GM12878 (cell line): ENCODE measurements around the gene COL27A1. TPM values are rescaled to one million over a fixed set of nuclear protein-coding genes. Genes with fewer than 3 reads are reported as not detected.

Source experiments
- ATAC-seq: fragments of 200-7000 bp; cut with Tn5 transposase; 3 replicates; pipeline ENCODE4 v1.9.1; 2020; ENCODE audit warnings: mild to moderate bottlenecking, moderate library complexity
- BruUV-seq: library from RNA; stranded (reverse); fragments of 400-500 nt; replicated peaks from 2 replicates; lab custom pipeline; 2021; lab: Mats Ljungman, UMichigan
- CTCF ChIA-PET: fragments of 300-600 bp; sonication (Branson Sonifier 250); formaldehyde crosslinking; extraction: SDS; loops from one replicate; lab custom pipeline; 2021; ENCODE audit warnings: inconsistent platforms; lab: Yijun Ruan, JAX
- POLR2A ChIA-PET: fragments of 350-600 bp; formaldehyde crosslinking; extraction: SDS; loops from one replicate; lab custom pipeline; 2021; ENCODE audit warnings: inconsistent platforms; lab: Charles Lee
- RAD21 ChIA-PET: fragments of 300-600 bp; sonication (Branson Sonifier 250); formaldehyde crosslinking; loops from one replicate; lab custom pipeline; 2023; ENCODE audit warnings: antibody characterized with exemption; ENCODE audit not compliant: unreplicated experiment; lab: Charles Lee
- SMC1A ChIA-PET: fragments of 300-600 bp; sonication (Branson Sonifier 250); formaldehyde crosslinking; loops from one replicate; lab custom pipeline; 2023; ENCODE audit not compliant: unreplicated experiment, uncharacterized antibody; lab: Charles Lee
- DNase-seq: peaks from one replicate; pipeline ENCODE4 v3.0.0-alpha.2; 2011; ENCODE audit warnings: low read depth, low spot score
- FAIRE-seq: peaks from 3 replicates; lab custom pipeline; 2011; peaks lifted over from hg19 to GRCh38; lab: Jason Lieb, UNC
- H2AFZ ChIP-seq: 2 replicates; pipeline ENCODE4 v1.6.0; 2011; ENCODE audit warnings: low read depth, low read length, control low read depth; ENCODE audit not compliant: control insufficient read depth
- H3K27ac ChIP-seq: 2 replicates; pipeline ENCODE4 v1.5.1; 2011; ENCODE audit warnings: control low read depth; ENCODE audit not compliant: control insufficient read depth, insufficient read depth
- H3K27me3 ChIP-seq, 2 experiments: replicated peaks in 1 of 2; 2 replicates each; pipeline versions ENCODE4 v1.6.0 to v1.6.1; 2011; ENCODE audit warnings: low read length in 1 of 2; ENCODE audit not compliant: control insufficient read depth in 2 of 2, insufficient read depth in 2 of 2
- H3K36me3 ChIP-seq, 2 experiments: 2 replicates each; pipeline ENCODE4 v1.5.1; 2011; ENCODE audit warnings: low read length in 1 of 2; ENCODE audit not compliant: control insufficient read depth in 2 of 2, insufficient read depth in 2 of 2
- H3K4me1 ChIP-seq: 2 replicates; pipeline ENCODE4 v1.6.1; 2011; ENCODE audit warnings: mild to moderate bottlenecking, low read length, moderate library complexity, mixed read lengths; ENCODE audit not compliant: control insufficient read depth, insufficient read depth
- H3K4me2 ChIP-seq: 2 replicates; pipeline ENCODE4 v1.6.0; 2011; ENCODE audit warnings: control low read depth; ENCODE audit not compliant: control insufficient read depth, insufficient read depth
- H3K4me3 ChIP-seq: fragments of 200-600 bp; sonication (generic); 2 replicates; pipeline ENCODE4 v1.5.1; 2016
- H3K79me2 ChIP-seq: 2 replicates; pipeline ENCODE4 v1.6.0; 2011; ENCODE audit warnings: low read length; ENCODE audit not compliant: control insufficient read depth, insufficient read depth
- H3K9ac ChIP-seq: 2 replicates; pipeline ENCODE4 v1.8.0; 2011; ENCODE audit warnings: low read length, control low read depth, mixed read lengths; ENCODE audit not compliant: control insufficient read depth, insufficient read depth
- H3K9me3 ChIP-seq: replicated peaks from 3 replicates; pipeline ENCODE4 v1.5.1; 2011; ENCODE audit warnings: mild to moderate bottlenecking, low read length; ENCODE audit not compliant: control insufficient read depth, insufficient read depth
- H4K20me1 ChIP-seq: 2 replicates; pipeline ENCODE4 v1.6.0; 2011; ENCODE audit not compliant: control insufficient read depth, insufficient read depth
- CHD1 ChIP-seq: IDR thresholded peaks from 2 replicates; pipeline ENCODE4 v1.6.1; 2012; ENCODE audit warnings: low read depth, low read length, improper control_type of control experiment
- FOXM1 ChIP-seq: IDR thresholded peaks from 2 replicates; pipeline ENCODE4 v1.6.1; 2012; ENCODE audit warnings: low read depth, mild to moderate bottlenecking, inconsistent platforms, low read length, moderate library complexity
- KDM1A ChIP-seq: fragments of 200-600 bp; sonication (generic); IDR thresholded peaks from 2 replicates; pipeline ENCODE4 v1.6.1; 2016; ENCODE audit warnings: borderline replicate concordance
- STAT1 ChIP-seq: fragments of 450-650 bp; conservative IDR thresholded peaks from 2 replicates; pipeline ENCODE4 v1.6.1; 2014; ENCODE audit warnings: antibody characterized with exemption, mild to moderate bottlenecking
- YY1 ChIP-seq: IDR thresholded peaks from 2 replicates; pipeline ENCODE4 v1.6.1; 2011; ENCODE audit warnings: low read depth, mild to moderate bottlenecking, low read length
- ZNF207 ChIP-seq: fragments of 450-650 bp; IDR thresholded peaks from 2 replicates; pipeline ENCODE4 v1.6.1; 2014; ENCODE audit warnings: antibody characterized with exemption, mild to moderate bottlenecking, borderline replicate concordance
- ZNF622 ChIP-seq: fragments of 450-650 bp; IDR thresholded peaks from 2 replicates; pipeline ENCODE4 v1.6.1; 2017; ENCODE audit warnings: mild to moderate bottlenecking, inconsistent platforms
- WGBS: methylation state at CpG from one replicate; pipeline ENCODE4 v1.1.6; 2016; ENCODE audit warnings: low lambda C conversion rate; ENCODE audit not compliant: insufficient replicate concordance, insufficient coverage; ENCODE audit errors: missing lambda C conversion rate; 5-methylcytosine and 5-hydroxymethylcytosine counted together
- in situ Hi-C: fragments of 300-500 bp; cut with MboI; formaldehyde crosslinking; loops from 9 replicates; pipeline ENCODE4 v1.14.3; 2018; ENCODE audit warnings: mixed read lengths
- intact Hi-C: fragments of 100-400 bp; cut with micrococcal nuclease; formaldehyde crosslinking; loops from one replicate; pipeline ENCODE4 v1.14.2; 2022; ENCODE audit not compliant: unreplicated experiment
- polyA plus RNA-seq, 11 experiments: library from polyadenylated mRNA; depleted of rRNA in 4 of 11; unstranded in 6 of 11; stranded (reverse) in 5 of 11; fragments of >200 nt; fragmentation: Nextera tagmentation in 4 of 11; fragmentation: Illumina TruSeq in 1 of 11; extraction: Ambion mirVana in 4 of 11; extraction: Trizol in 1 of 11; gene quantifications; 1 replicate in 1 of 11; 2 replicates in 10 of 11; pipeline versions ENCODE4 v1.2.1 to v1.2.3, GENCODE V29; 2011 to 2016; ENCODE audit warnings: inconsistent platforms in 2 of 11, missing spikeins in 2 of 11, low read depth in 1 of 11
- total RNA-seq, 4 experiments: library from RNA; depleted of rRNA in 3 of 4; stranded (reverse); fragments of >200 nt in 3 of 4; fragmentation: Illumina TruSeq in 1 of 4; extraction: Trizol in 1 of 4; gene quantifications; 2 replicates each; pipeline versions ENCODE4 v1.2.1 to v1.2.3, GENCODE V29; 2013 to 2021
- TF ChIP-seq, protein P1 (sequence below): IDR thresholded peaks from 2 replicates; pipeline ENCODE4 v1.6.1; 2011; ENCODE audit warnings: borderline replicate concordance, low read depth, mild to moderate bottlenecking, moderate library complexity, mixed read lengths, low read length; ENCODE audit not compliant: insufficient read depth; ENCODE audit errors: extremely low read length
- TF ChIP-seq, protein P2 (sequence below): fragments of 450-650 bp; formaldehyde crosslinking; IDR thresholded peaks from 2 replicates; pipeline ENCODE4 v1.5.0; 2022; ENCODE audit warnings: mild to moderate bottlenecking, missing genetic modification characterization
- TF ChIP-seq, protein P3 (sequence below): IDR thresholded peaks from 2 replicates; pipeline ENCODE4 v1.6.1; 2011; ENCODE audit warnings: low read depth, mild to moderate bottlenecking, low read length, moderate library complexity, borderline replicate concordance; ENCODE audit errors: extremely low read depth
- TF ChIP-seq, protein P4 (sequence below): fragments of 450-650 bp; IDR thresholded peaks from 2 replicates; pipeline ENCODE4 v1.6.1; 2014; ENCODE audit warnings: mild to moderate bottlenecking
- TF ChIP-seq, protein P5 (sequence below): IDR thresholded peaks from 2 replicates; pipeline ENCODE4 v1.6.1; 2012; ENCODE audit warnings: low read length, inconsistent platforms
- TF ChIP-seq, protein P6 (sequence below): fragments of 450-650 bp; IDR thresholded peaks from 2 replicates; pipeline ENCODE4 v1.6.1; 2018; ENCODE audit warnings: borderline replicate concordance, mild to moderate bottlenecking; ENCODE audit not compliant: partially characterized antibody

The COL27A1 gene
- total and polyA plus RNA-seq, 10 of the 15 experiments (the other 5 are each of a cell fraction or from before 2014, with no cell fraction given), result 0.10 TPM; not detected in 9

DNA sequence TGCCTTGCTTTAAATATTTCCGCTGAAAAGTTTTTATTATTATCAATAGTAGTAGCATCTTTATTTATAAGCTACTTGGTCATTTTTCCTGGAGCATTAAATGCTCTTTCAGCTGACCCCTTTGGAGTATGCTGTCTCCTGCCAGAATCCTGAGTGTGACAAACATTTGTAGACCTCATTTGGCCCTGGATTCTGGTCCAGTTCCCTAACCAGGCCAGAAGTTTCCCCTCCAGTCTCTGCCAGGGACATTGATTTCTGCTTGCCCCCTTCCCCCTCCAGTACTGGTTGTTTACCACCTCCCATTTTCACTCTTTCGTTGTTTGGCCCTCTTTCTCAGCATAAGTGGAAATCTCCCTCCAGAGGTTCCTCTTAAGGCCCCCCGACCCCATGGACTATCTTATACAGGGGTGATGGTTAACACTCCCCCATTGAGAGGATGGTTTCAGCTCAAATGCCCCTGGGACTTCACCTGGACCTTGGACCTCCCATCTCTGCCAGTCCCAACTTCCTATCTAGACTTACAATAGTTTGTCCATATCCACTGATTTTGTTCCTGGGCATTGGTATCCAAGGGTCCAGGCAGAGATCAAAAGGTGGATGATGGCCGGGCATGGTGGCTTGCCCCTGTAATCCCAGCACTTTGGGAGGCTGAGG lies 24.6 kb upstream of the COL27A1 start:
- Histone ChIP-seq H3K9ac (no peak overlapping the region), H3K4me3 (no peak overlapping the region), H2AFZ (no peak overlapping the region), H3K27ac (no peak overlapping the region), H4K20me1 (no peaks in the 10 kb centered on the region), H3K9me3 (no peaks in the 10 kb centered on the region), H3K27me3 (no peaks in the 10 kb centered on the region; a peak in 2 of 4 replicates), H3K4me1 (no peaks in the 10 kb centered on the region), H3K4me2 (no peak overlapping the region), H3K79me2 (no peaks in the 10 kb centered on the region), H3K36me3 (no peaks in the 10 kb centered on the region)
- ChIA-PET POLR2A (no interaction called here), SMC1A (no interaction called here), RAD21 (no interaction called here), CTCF (no interaction called here)
- DNase-seq, result no peak
- FAIRE-seq, result no peak
- TF ChIP-seq, protein P1, sequence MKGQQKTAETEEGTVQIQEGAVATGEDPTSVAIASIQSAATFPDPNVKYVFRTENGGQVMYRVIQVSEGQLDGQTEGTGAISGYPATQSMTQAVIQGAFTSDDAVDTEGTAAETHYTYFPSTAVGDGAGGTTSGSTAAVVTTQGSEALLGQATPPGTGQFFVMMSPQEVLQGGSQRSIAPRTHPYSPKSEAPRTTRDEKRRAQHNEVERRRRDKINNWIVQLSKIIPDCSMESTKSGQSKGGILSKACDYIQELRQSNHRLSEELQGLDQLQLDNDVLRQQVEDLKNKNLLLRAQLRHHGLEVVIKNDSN, result no peak
- TF ChIP-seq, protein P2, sequence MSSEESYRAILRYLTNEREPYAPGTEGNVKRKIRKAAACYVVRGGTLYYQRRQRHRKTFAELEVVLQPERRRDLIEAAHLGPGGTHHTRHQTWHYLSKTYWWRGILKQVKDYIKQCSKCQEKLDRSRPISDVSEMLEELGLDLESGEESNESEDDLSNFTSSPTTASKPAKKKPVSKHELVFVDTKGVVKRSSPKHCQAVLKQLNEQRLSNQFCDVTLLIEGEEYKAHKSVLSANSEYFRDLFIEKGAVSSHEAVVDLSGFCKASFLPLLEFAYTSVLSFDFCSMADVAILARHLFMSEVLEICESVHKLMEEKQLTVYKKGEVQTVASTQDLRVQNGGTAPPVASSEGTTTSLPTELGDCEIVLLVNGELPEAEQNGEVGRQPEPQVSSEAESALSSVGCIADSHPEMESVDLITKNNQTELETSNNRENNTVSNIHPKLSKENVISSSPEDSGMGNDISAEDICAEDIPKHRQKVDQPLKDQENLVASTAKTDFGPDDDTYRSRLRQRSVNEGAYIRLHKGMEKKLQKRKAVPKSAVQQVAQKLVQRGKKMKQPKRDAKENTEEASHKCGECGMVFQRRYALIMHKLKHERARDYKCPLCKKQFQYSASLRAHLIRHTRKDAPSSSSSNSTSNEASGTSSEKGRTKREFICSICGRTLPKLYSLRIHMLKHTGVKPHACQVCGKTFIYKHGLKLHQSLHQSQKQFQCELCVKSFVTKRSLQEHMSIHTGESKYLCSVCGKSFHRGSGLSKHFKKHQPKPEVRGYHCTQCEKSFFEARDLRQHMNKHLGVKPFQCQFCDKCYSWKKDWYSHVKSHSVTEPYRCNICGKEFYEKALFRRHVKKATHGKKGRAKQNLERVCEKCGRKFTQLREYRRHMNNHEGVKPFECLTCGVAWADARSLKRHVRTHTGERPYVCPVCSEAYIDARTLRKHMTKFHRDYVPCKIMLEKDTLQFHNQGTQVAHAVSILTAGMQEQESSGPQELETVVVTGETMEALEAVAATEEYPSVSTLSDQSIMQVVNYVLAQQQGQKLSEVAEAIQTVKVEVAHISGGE (CRISPR knock-in tag), result no peak
- TF ChIP-seq, protein P3, sequence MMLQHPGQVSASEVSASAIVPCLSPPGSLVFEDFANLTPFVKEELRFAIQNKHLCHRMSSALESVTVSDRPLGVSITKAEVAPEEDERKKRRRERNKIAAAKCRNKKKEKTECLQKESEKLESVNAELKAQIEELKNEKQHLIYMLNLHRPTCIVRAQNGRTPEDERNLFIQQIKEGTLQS, result no peak
- TF ChIP-seq STAT1 (no peak), FOXM1 (no peak), YY1 (no peak), KDM1A (no peak), ZNF207 (no peak), CHD1 (no peak), ZNF622 (no peak)
- TF ChIP-seq, protein P4, sequence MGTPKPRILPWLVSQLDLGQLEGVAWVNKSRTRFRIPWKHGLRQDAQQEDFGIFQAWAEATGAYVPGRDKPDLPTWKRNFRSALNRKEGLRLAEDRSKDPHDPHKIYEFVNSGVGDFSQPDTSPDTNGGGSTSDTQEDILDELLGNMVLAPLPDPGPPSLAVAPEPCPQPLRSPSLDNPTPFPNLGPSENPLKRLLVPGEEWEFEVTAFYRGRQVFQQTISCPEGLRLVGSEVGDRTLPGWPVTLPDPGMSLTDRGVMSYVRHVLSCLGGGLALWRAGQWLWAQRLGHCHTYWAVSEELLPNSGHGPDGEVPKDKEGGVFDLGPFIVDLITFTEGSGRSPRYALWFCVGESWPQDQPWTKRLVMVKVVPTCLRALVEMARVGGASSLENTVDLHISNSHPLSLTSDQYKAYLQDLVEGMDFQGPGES, result no peak
- TF ChIP-seq, protein P5, sequence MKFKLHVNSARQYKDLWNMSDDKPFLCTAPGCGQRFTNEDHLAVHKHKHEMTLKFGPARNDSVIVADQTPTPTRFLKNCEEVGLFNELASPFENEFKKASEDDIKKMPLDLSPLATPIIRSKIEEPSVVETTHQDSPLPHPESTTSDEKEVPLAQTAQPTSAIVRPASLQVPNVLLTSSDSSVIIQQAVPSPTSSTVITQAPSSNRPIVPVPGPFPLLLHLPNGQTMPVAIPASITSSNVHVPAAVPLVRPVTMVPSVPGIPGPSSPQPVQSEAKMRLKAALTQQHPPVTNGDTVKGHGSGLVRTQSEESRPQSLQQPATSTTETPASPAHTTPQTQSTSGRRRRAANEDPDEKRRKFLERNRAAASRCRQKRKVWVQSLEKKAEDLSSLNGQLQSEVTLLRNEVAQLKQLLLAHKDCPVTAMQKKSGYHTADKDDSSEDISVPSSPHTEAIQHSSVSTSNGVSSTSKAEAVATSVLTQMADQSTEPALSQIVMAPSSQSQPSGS, result no peak
- TF ChIP-seq, protein P6, sequence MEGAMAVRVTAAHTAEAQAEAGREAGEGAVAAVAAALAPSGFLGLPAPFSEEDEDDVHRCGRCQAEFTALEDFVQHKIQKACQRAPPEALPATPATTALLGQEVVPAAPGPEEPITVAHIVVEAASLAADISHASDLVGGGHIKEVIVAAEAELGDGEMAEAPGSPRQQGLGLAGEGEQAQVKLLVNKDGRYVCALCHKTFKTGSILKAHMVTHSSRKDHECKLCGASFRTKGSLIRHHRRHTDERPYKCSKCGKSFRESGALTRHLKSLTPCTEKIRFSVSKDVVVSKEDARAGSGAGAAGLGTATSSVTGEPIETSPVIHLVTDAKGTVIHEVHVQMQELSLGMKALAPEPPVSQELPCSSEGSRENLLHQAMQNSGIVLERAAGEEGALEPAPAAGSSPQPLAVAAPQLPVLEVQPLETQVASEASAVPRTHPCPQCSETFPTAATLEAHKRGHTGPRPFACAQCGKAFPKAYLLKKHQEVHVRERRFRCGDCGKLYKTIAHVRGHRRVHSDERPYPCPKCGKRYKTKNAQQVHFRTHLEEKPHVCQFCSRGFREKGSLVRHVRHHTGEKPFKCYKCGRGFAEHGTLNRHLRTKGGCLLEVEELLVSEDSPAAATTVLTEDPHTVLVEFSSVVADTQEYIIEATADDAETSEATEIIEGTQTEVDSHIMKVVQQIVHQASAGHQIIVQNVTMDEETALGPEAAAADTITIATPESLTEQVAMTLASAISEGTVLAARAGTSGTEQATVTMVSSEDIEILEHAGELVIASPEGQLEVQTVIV, result no peak
- 3% methylated on average over 4 of the region's 4 CpGs for WGBS
- no TSS peak for BruUV-seq
- ATAC-seq, result no peak
- intact Hi-C loops (no loop called here), in situ Hi-C loops (no loop called here)
